Mammary epithelial cell (primary cell): ENCODE data around the gene ANKRD52.
"Not testable (repeated sequence)": the region's sequence is repeated elsewhere in the genome, so short reads cannot be mapped to it uniquely, and the experiment has no call there.

ENCODE experiments used
- CTCF ChIP-seq, 2 donors: IDR thresholded peaks in 1 of 2; conservative IDR thresholded peaks in 1 of 2; 2 replicates each; pipeline ENCODE4 v1.5.1; 2011 to 2012; ENCODE audit warnings: inconsistent platforms in 2 of 2, low read length in 2 of 2, mild to moderate bottlenecking in 2 of 2, control low read depth in 1 of 2, low read depth in 1 of 2; ENCODE audit not compliant: insufficient read depth in 1 of 2; ENCODE audit errors: extremely low read depth in 1 of 2
- EZH2 ChIP-seq: IDR thresholded peaks from 2 replicates; pipeline ENCODE4 v1.6.1; 2012; ENCODE audit warnings: low read length, inconsistent platforms, borderline replicate concordance

GRCh38 chr12:56196818-56197550 is 61.2 kb downstream of the ANKRD52 start:
- not testable (repeated sequence) for TF ChIP-seq CTCF (conservative IDR thresholded peaks at IDR 0.05 in 1 of 2, IDR thresholded peaks at IDR 0.05 in 1 of 2; ENCODE audit: extremely low read depth in 1 of 2, insufficient read depth in 1 of 2, low read depth in 1 of 2, low read length in 2 of 2); EZH2
